Psoas muscle (tissue), 8 donors: ENCODE measurements around the gene ENDOU. TPM values are rescaled to one million over a fixed set of nuclear protein-coding genes. Genes with fewer than 3 reads are reported as not detected.

Experiments used
- ATAC-seq, 4 donors: fragments of 200-7000 bp; cut with Tn5 transposase; one replicate each; pipeline ENCODE4 v1.9.1; 2020; ENCODE audit warnings: moderate library complexity in 3 of 4, mild to moderate bottlenecking in 2 of 4
- DNase-seq, 2 donors: peaks; one replicate each; pipeline ENCODE4 v3.0.0-alpha.2; 2020
- H3K27ac ChIP-seq: fragments of 200-600 bp; one replicate; pipeline ENCODE4 v1.8.0; 2022
- H3K27me3 ChIP-seq, 3 donors: fragments of 200-600 bp in 1 of 3; one replicate each; pipeline versions ENCODE4 v1.6.1 to v1.8.0; 2013 to 2022; ENCODE audit warnings: low read length in 2 of 3, mild to moderate bottlenecking in 2 of 3, moderate library complexity in 1 of 3; ENCODE audit not compliant: insufficient read depth in 3 of 3
- H3K36me3 ChIP-seq, 2 donors: fragments of 200-600 bp in 1 of 2; one replicate each; pipeline versions ENCODE4 v1.6.1 to v1.8.0; 2013 to 2022; ENCODE audit warnings: low read depth in 1 of 2, mild to moderate bottlenecking in 1 of 2, moderate library complexity in 1 of 2; ENCODE audit not compliant: insufficient read depth in 1 of 2
- H3K4me1 ChIP-seq: fragments of 200-600 bp; one replicate; pipeline ENCODE4 v1.8.0; 2022
- H3K4me3 ChIP-seq: fragments of 200-600 bp; one replicate; pipeline ENCODE4 v1.8.0; 2022; ENCODE audit warnings: mild to moderate bottlenecking
- H3K9me3 ChIP-seq: fragments of 200-600 bp; one replicate; pipeline ENCODE4 v1.8.0; 2022
- WGBS, 3 donors: extraction: QIAGEN DNeasy Blood & Tissue Kit; methylation state at CpG; one replicate each; pipeline versions ENCODE4 v1.1.6 to v1.1.7; 2013; 5-methylcytosine and 5-hydroxymethylcytosine counted together
- intact Hi-C, 2 donors: fragments of 100-400 bp; cut with DNase I; formaldehyde crosslinking; loops; one replicate each; pipeline versions ENCODE4 v1.11.0 to v1.14.2; 2022
- polyA plus RNA-seq, 3 donors: library from polyadenylated mRNA; stranded (reverse); fragments of 200-250 nt; gene quantifications; one replicate each; pipeline ENCODE4 v1.2.3, GENCODE V29; 2013
- total RNA-seq, 4 donors: library from RNA; stranded (reverse); fragmentation: NEBNext Ultra II Directional in 2 of 4; extraction: Animal tissue kit (Norgen Biotek cat#: 25700) in 2 of 4; gene quantifications; one replicate each; pipeline versions ENCODE4 v1.2.1 to v1.2.4, GENCODE V29; 2021 to 2023
- TF ChIP-seq, protein P1 (sequence below): fragments of 200-600 bp; IDR thresholded peaks from one replicate; pipeline ENCODE4 v1.8.0; 2022; ENCODE audit warnings: antibody characterized with exemption
- donor health status: healthy with polysubstance abuse.
- donor health status: DM: no; HTN: no; CAD: no; lungs with moderate emphysema.
- donor health status: Bipolar disorder and iron deficiency.
- donor health status: healthy.
- donor health status: DM: yes; HTN: yes; CAD: no.
- donor health status: DM: no; HTN: no; CAD: no.
- donor health status: DM: no; HTN: no; CAD: no.
- donor health status: DM: yes; HTN: yes; CAD: no.

ENDOU gene
- total and polyA plus RNA-seq, 7 donors: 0.13 to 0.82 (median 0.20) TPM; not detected in 3

DNA sequence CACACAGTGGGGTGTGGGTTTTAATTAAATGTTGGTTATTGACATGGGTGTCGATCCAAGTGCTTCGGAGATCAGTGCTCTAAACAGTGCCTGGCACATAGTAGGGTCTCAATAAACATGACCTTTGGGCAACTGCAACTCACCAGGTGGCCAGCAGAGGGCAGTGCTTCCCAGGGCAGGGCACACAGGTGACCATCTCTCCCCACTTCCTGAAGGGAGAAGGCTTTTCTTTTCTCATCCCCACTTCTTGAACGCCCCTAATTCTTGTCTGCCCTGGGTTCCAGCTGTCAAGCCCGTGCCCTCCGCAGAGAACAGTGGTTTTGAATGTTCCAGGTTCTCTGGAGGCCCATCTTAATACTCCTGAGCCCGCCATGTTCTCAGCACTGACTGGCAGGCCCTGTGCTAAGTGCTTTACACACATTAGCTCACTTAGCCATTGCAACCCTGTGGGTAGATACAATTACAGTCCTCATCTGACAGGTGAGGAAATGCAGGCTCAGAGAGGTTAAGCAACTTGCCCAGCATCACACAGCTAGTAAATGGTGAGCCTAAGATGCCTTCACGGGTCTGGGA lies 17.0 kb upstream of the ENDOU start:
- Histone ChIP-seq H3K4me1 (peaks cover 7% of the 10 kb centered on the region), H3K4me3 (no peak overlapping the region), H3K27ac (no peak overlapping the region), H3K27me3 (no peaks in the 10 kb centered on the region), H3K36me3 (no peaks in the 10 kb centered on the region), H3K9me3 (no peaks in the 10 kb centered on the region)
- DNase-seq (peak in 1 of 2 donors; percentile 71), ATAC-seq (peak in 2 of 4 donors; percentile 49 to 58)
- TF ChIP-seq, protein P1, sequence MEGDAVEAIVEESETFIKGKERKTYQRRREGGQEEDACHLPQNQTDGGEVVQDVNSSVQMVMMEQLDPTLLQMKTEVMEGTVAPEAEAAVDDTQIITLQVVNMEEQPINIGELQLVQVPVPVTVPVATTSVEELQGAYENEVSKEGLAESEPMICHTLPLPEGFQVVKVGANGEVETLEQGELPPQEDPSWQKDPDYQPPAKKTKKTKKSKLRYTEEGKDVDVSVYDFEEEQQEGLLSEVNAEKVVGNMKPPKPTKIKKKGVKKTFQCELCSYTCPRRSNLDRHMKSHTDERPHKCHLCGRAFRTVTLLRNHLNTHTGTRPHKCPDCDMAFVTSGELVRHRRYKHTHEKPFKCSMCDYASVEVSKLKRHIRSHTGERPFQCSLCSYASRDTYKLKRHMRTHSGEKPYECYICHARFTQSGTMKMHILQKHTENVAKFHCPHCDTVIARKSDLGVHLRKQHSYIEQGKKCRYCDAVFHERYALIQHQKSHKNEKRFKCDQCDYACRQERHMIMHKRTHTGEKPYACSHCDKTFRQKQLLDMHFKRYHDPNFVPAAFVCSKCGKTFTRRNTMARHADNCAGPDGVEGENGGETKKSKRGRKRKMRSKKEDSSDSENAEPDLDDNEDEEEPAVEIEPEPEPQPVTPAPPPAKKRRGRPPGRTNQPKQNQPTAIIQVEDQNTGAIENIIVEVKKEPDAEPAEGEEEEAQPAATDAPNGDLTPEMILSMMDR: peak; percentile 91
- 66 to 79% (median 69%) methylated on average over 7 of the region's 7 CpGs for WGBS, 3 donors
- intact Hi-C loops: loop anchor here in 1 of 2 donors (2.0 kb wide), 2 partner anchors 16 to 24 kb away; partner anchors contain the start of gene RAPGEF3

DNA sequence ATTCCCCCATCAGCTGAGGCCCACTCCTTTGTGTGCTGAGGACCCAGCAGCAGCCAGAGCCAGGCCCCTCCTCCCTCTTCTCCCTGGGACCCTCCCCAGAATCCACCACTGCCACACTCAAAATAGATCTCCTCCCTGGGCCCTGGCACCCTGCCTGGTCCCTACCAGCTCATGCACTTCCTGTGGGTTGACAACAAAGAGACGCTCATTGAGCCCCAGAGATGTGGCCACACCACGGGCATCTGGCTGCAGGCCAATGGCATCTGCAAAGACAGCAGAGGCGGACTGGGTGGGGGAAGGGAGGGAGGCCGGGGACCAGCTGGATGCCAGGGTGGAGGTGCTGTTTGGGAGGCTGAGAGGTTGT lies 16.0 kb upstream of the ENDOU start:
- intact Hi-C loops: no loop called here
- Histone ChIP-seq H3K36me3 (no peaks in the 10 kb centered on the region), H3K4me3 (no peak overlapping the region), H3K9me3 (no peaks in the 10 kb centered on the region), H3K27me3 (no peaks in the 10 kb centered on the region), H3K4me1 (peaks cover 17% of the 10 kb centered on the region), H3K27ac (no peak overlapping the region)
- TF ChIP-seq, protein P1: no peak
- 21 to 23% (median 21%) methylated on average over 4 of the region's 4 CpGs for WGBS, 3 donors
- ATAC-seq: no peak
- peak; percentile 76 to 86 for DNase-seq

DNA sequence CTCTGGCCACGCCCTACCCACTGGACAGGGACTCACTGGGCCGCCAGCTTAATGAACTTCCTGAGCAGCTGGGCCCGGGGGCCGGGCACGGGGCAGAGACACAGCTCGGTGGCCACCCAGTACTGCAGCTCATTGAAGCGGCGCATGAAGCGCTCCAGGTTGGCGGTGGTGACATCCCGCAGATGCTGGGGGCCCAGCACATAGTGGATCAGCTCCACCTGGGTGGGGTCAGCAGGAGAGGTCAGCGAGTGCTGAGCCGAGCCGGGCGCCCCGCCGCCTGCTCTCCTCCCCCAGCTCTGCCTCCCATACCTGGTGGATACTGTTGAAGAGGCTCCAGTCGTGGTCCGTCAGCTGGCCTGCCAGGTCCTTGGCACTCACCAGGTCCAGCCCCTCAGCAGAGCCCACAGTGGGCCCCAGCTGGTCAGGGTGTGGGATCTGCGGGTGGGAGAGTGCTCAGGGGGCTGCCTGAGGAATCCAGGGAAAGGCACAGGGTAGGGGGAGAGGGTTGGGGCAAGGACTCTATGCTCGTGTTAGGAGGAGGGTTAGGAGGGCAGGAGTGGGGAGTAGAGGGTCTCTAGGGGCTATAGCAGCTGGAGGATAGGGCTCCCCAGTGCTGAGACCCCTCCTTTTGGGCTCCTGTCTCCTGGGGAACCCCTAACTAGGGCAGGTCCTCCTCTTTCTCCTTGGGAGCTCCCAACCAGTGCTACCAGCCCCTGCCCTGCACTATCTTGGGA lies 15.5 kb upstream of the ENDOU start:
- intact Hi-C loops: no loop called here
- Histone ChIP-seq H3K4me3 (no peak overlapping the region), H3K27me3 (no peaks in the 10 kb centered on the region), H3K36me3 (no peaks in the 10 kb centered on the region), H3K9me3 (no peaks in the 10 kb centered on the region), H3K27ac (no peak overlapping the region), H3K4me1 (peaks cover 22% of the 10 kb centered on the region)
- DNase-seq: no peak
- TF ChIP-seq, protein P1: no peak
- no peak for ATAC-seq
- WGBS, 3 donors: 67 to 81% (median 73%) methylated on average over 19 to 21 of the region's 21 CpGs

DNA sequence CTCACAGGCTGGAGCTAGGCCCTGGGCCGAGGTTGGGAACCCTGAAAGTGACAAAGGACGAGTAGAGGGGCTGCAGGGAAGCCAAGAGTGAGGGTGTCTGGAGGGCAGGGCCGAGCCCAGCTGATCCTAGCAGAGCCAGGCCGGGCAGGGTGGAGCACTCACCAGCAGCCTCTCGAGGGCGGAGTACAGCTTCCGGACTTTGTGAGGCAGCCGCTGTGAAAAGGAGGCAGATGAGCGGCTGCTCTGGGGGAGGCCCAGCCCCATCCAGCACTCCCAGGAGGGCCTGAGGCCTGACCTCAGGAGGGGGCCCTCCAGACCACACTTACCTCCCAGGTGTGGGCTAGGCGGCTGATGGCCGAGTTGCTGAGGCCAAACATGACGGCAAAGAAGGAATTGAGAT lies 14.7 kb upstream of the ENDOU start:
- H3K27ac ChIP-seq: no peak overlapping the region
- H3K4me3 ChIP-seq: no peak overlapping the region
- WGBS, 3 donors: 70 to 80% (median 70%) methylated on average over 12 of the region's 12 CpGs
- TF ChIP-seq, protein P1: no peak
- intact Hi-C loops: no loop called here
- no peaks in the 10 kb centered on the region for H3K9me3 ChIP-seq
- H3K36me3 ChIP-seq: no peaks in the 10 kb centered on the region
- peaks cover 30% of the 10 kb centered on the region for H3K4me1 ChIP-seq
- ATAC-seq: no peak
- DNase-seq: peak; percentile 58 to 70
- H3K27me3 ChIP-seq: no peaks in the 10 kb centered on the region
